T-helper 22 cell (primary cell): ENCODE data around the gene SPACA5B.
"Not testable (repeated sequence)": the region's sequence is repeated elsewhere in the genome, so short reads cannot be mapped to it uniquely, and the experiment has no call there.

ENCODE experiments used
- DNase-seq: peaks from one replicate; pipeline ENCODE4 v3.0.0-alpha.2; 2020; ENCODE audit warnings: low read depth

Gene SPACA5B

GRCh38 chrX:48130326-48130725 lies at the start of gene SPACA5B:
Gene SPACA5B (plus strand): TSS chrX:48130626. CDS start chrX:48130688, 62 bp downstream.
- not testable (repeated sequence) for DNase-seq

GRCh38 chrX:48083212-48083611 lies 47.2 kb upstream of the SPACA5B start:
- DNase-seq = no peak

- no peak for DNase-seq
Observed at GRCh38 chrX:48083706-48084105, 46.7 kb upstream of the SPACA5B start.

- no peak for DNase-seq
Observed at GRCh38 chrX:48086082-48086481, 44.3 kb upstream of the SPACA5B start.

- no peak for DNase-seq
Observed at GRCh38 chrX:48090123-48090522, 40.3 kb upstream of the SPACA5B start.

GRCh38 chrX:48092558-48092957 lies 37.9 kb upstream of the SPACA5B start:
- DNase-seq = not testable (repeated sequence)

- no peak for DNase-seq
Observed at GRCh38 chrX:48101443-48101842, 29.0 kb upstream of the SPACA5B start.

GRCh38 chrX:48102874-48103374 lies 27.5 kb upstream of the SPACA5B start:
- DNase-seq = no peak

- DNase-seq = no peak
Observed at GRCh38 chrX:48107717-48108116, 22.7 kb upstream of the SPACA5B start.

- not testable (repeated sequence) for DNase-seq
Observed at GRCh38 chrX:48125286-48125685, 5.1 kb upstream of the SPACA5B start.

GRCh38 chrX:48132308-48132844 lies 1.9 kb downstream of the SPACA5B start:
- not testable (repeated sequence) for DNase-seq

GRCh38 chrX:48139076-48139475 lies 8.7 kb downstream of the SPACA5B start:
- not testable (repeated sequence) for DNase-seq

- DNase-seq = not testable (repeated sequence)
Observed at GRCh38 chrX:48141810-48142508, 11.5 kb downstream of the SPACA5B start.

- not testable (repeated sequence) for DNase-seq
Observed at GRCh38 chrX:48142697-48143096, 12.3 kb downstream of the SPACA5B start.

- DNase-seq = no peak
Observed at GRCh38 chrX:48153769-48154168, 23.3 kb downstream of the SPACA5B start.

- no peak for DNase-seq
Observed at GRCh38 chrX:48154796-48155195, 24.4 kb downstream of the SPACA5B start.

- DNase-seq = no peak
Observed at GRCh38 chrX:48156014-48156413, 25.6 kb downstream of the SPACA5B start.

GRCh38 chrX:48165241-48165640 lies 34.8 kb downstream of the SPACA5B start:
- no peak for DNase-seq

- not testable (repeated sequence) for DNase-seq
Observed at GRCh38 chrX:48166322-48166721, 35.9 kb downstream of the SPACA5B start.

- DNase-seq = no peak
Observed at GRCh38 chrX:48179691-48180090, 49.3 kb downstream of the SPACA5B start.

GRCh38 chrX:48180811-48181210 lies 50.4 kb downstream of the SPACA5B start:
- no peak for DNase-seq

- not testable (repeated sequence) for DNase-seq
Observed at GRCh38 chrX:48181882-48182281, 51.5 kb downstream of the SPACA5B start.
